ENCODE results near the gene TOPAZ1.

Gene TOPAZ1

DNA sequence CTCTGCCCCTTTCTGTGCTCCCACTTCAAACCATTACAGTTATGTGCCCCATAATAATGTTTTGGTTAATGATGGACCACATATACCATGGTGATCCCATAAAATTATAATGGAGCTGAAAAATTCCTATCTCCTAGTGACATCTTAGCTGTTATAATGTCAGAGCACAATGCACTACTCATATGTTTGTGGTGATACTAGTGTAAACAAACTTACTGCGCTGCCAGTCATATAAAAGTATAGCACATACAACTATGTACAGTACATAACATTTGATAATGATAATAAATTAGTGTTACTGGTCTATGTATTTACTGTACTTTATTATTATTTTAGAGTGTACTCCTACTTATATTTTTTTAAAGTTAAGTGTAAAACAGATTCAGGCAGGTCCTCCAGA lies 51.3 kb downstream of the TOPAZ1 start:
- no peak overlapping the region for H3K4me3 Mint-ChIP-seq
- TF ChIP-seq, protein P1, sequence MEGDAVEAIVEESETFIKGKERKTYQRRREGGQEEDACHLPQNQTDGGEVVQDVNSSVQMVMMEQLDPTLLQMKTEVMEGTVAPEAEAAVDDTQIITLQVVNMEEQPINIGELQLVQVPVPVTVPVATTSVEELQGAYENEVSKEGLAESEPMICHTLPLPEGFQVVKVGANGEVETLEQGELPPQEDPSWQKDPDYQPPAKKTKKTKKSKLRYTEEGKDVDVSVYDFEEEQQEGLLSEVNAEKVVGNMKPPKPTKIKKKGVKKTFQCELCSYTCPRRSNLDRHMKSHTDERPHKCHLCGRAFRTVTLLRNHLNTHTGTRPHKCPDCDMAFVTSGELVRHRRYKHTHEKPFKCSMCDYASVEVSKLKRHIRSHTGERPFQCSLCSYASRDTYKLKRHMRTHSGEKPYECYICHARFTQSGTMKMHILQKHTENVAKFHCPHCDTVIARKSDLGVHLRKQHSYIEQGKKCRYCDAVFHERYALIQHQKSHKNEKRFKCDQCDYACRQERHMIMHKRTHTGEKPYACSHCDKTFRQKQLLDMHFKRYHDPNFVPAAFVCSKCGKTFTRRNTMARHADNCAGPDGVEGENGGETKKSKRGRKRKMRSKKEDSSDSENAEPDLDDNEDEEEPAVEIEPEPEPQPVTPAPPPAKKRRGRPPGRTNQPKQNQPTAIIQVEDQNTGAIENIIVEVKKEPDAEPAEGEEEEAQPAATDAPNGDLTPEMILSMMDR (IDR thresholded peaks at IDR 0.05), result no peak
- no peaks in the 10 kb centered on the region for H3K4me1 Mint-ChIP-seq
- no peak overlapping the region for H3K27ac Mint-ChIP-seq
- no peak for DNase-seq
- H3K36me3 Mint-ChIP-seq (ENCODE audit: low read depth), result no peaks in the 10 kb centered on the region
- H3K9me3 Mint-ChIP-seq, result no peaks in the 10 kb centered on the region
- H3K27me3 Mint-ChIP-seq (ENCODE audit: low read depth, poor library complexity), result peaks cover 40% of the 10 kb centered on the region

DNA sequence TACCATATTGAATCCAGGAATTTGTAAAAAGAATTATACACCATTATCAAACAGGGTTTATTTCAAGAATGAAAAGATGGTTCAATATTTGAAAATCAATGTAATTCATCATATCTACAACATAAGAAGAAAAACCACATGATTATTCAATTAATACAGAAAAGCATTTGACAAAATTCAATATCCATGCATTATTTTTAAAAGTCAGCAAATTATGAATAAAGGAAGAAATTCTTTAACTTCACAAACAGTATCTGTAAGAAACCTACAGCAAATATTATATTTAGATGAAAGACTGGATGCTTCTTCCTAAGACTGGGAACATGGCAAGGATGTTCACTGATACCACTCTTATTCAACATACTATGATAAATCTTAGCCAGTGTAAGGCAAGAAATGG lies 55.6 kb downstream of the TOPAZ1 start:
- TF ChIP-seq, protein P1 (IDR thresholded peaks at IDR 0.05), result no peak
- no peaks in the 10 kb centered on the region for H3K9me3 Mint-ChIP-seq
- no peak overlapping the region for H3K4me3 Mint-ChIP-seq
- H3K27me3 Mint-ChIP-seq (ENCODE audit: low read depth, poor library complexity), result peaks cover 53% of the 10 kb centered on the region
- no peak overlapping the region for H3K27ac Mint-ChIP-seq
- DNase-seq, result no peak
- no peaks in the 10 kb centered on the region for H3K36me3 Mint-ChIP-seq (ENCODE audit: low read depth)
- no peaks in the 10 kb centered on the region for H3K4me1 Mint-ChIP-seq

DNA sequence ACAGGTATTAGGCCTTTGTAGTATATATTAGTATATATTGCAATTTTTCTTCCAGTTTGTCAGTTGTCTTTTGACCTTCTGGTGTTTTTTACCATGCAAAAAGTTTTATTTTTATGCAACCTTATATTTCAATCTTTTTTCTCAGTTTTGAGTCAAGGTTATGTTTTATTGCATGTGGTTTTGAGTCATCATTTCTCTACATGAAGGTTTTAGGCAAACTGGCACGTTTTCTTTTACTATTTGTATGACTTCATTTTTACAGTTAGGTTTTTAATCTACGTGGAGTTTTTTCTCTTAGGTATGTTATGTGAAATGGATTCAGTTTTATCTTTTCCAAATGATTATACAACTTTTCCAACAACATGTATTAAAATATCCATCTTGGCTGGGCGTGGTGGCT lies 60.1 kb downstream of the TOPAZ1 start:
- no peak overlapping the region for H3K27ac Mint-ChIP-seq
- no peaks in the 10 kb centered on the region for H3K9me3 Mint-ChIP-seq
- H3K4me1 Mint-ChIP-seq, result no peaks in the 10 kb centered on the region
- peaks cover 25% of the 10 kb centered on the region for H3K27me3 Mint-ChIP-seq (ENCODE audit: low read depth, poor library complexity)
- TF ChIP-seq, protein P1 (IDR thresholded peaks at IDR 0.05), result no peak
- no peak for DNase-seq
- no peaks in the 10 kb centered on the region for H3K36me3 Mint-ChIP-seq (ENCODE audit: low read depth)
- no peak overlapping the region for H3K4me3 Mint-ChIP-seq

DNA sequence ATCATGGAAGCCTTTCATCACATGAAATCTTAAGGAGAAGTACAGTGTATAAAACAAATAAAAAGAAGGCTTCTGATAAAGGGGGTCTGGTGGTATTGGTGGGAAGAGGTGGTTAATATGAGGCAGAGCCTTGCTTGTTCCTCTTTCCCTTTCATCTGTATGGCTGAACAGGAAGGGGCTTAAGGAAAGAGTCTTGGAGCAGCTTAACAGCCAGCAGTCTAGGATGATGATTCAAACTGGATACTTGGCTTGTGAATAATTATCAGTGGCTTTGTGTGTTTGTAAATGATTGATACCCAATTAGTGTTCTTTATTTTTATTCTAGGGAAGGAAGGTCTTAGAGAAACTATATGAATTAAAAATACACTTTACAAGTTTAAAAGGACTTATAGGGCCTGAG lies 67.8 kb downstream of the TOPAZ1 start:
- TF ChIP-seq, protein P1 (IDR thresholded peaks at IDR 0.05), result no peak
- Mint-ChIP-seq H3K4me3 (no peak overlapping the region), H3K27ac (no peak overlapping the region), H3K4me1 (no peaks in the 10 kb centered on the region), H3K36me3 (ENCODE audit: low read depth) (no peaks in the 10 kb centered on the region), H3K27me3 (ENCODE audit: low read depth, poor library complexity) (peaks cover 5% of the 10 kb centered on the region), H3K9me3 (no peaks in the 10 kb centered on the region)
- DNase-seq, result no peak

DNA sequence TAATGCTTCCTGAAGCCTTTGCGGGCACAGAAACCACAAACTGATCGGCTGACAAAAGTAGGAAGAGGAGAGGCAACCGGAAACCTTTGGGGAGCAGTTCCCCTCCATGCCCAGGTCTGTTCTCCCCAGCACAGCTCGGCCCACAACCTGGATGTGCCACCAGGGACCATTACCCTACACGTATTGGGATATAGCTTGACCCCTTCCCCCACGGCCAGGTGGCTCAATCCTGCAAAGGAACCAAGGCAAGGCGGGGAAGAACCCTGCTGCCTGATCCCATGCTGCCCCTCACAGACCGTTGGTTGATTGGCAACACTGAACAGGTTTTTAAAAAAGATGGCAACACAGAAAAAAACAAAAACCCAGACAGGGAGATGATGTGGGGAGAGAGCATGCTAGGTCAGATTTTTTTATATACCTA lies 77.2 kb downstream of the TOPAZ1 start:
- Mint-ChIP-seq H3K9me3 (no peaks in the 10 kb centered on the region), H3K36me3 (ENCODE audit: low read depth) (no peaks in the 10 kb centered on the region)
- TF ChIP-seq, protein P1 (IDR thresholded peaks at IDR 0.05), result no peak

DNA sequence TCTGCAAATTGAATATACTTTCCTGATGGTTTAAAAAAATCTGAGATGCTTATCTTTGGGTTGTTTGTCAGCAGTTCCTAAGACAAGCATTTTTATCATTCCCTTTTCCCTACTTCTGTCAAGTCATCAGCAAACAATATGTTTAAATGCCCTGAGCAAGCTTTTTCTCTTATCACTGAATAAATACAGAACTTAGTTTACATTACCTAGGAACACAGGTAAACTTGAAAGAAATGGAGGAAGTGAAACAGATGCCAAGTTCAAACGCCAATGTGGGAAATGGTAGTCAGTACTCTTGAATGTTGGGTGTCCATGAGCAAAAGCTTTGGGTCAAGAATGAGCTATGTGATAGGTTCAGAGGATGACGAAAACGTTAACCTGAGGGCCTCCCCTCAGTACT lies 79.6 kb downstream of the TOPAZ1 start:
- Mint-ChIP-seq H3K9me3 (no peaks in the 10 kb centered on the region), H3K27ac (no peak overlapping the region)

More for the DNA sequence above, 77.2 kb downstream of the TOPAZ1 start:
- no peak for DNase-seq
- Mint-ChIP-seq H3K4me1 (no peaks in the 10 kb centered on the region), H3K4me3 (no peak overlapping the region), H3K27me3 (ENCODE audit: low read depth, poor library complexity) (peaks cover 8% of the 10 kb centered on the region), H3K27ac (peak overlapping the region; percentile 71)

More for the DNA sequence above, 79.6 kb downstream of the TOPAZ1 start:
- DNase-seq, result no peak
- TF ChIP-seq, protein P1 (IDR thresholded peaks at IDR 0.05), result no peak
- no peaks in the 10 kb centered on the region for H3K36me3 Mint-ChIP-seq (ENCODE audit: low read depth)
- no peak overlapping the region for H3K4me3 Mint-ChIP-seq
- peaks cover 10% of the 10 kb centered on the region for H3K27me3 Mint-ChIP-seq (ENCODE audit: low read depth, poor library complexity)
- H3K4me1 Mint-ChIP-seq, result no peaks in the 10 kb centered on the region

All from nephron progenitor cell (in vitro differentiated cells).